Endothelial cell (in vitro differentiated cells): Measurements from ENCODE around the gene UTF1. TPM values are rescaled to one million over a fixed set of nuclear protein-coding genes. Genes with fewer than 3 reads are reported as not detected.

Experiments
- DNase-seq: peaks from one replicate; pipeline ENCODE4 v3.0.0; 2021; ENCODE audit warnings: low spot score
- H3K27ac Mint-ChIP-seq: one replicate; pipeline ENCODE4 v1.8.0; 2021; ENCODE audit warnings: mixed read lengths, inconsistent platforms; ENCODE audit not compliant: unreplicated experiment
- H3K27me3 Mint-ChIP-seq: one replicate; pipeline ENCODE4 v1.8.0; 2021; ENCODE audit warnings: mild to moderate bottlenecking, moderate library complexity, mixed read lengths, inconsistent platforms; ENCODE audit not compliant: unreplicated experiment
- H3K36me3 Mint-ChIP-seq: one replicate; pipeline ENCODE4 v1.8.0; 2021; ENCODE audit warnings: mild to moderate bottlenecking, low read depth, mixed read lengths, inconsistent platforms; ENCODE audit not compliant: unreplicated experiment
- H3K4me1 Mint-ChIP-seq: one replicate; pipeline ENCODE4 v1.8.0; 2021; ENCODE audit warnings: mild to moderate bottlenecking, mixed read lengths, inconsistent platforms; ENCODE audit not compliant: unreplicated experiment
- H3K4me3 Mint-ChIP-seq: one replicate; pipeline ENCODE4 v1.8.0; 2021; ENCODE audit warnings: mild to moderate bottlenecking, mixed read lengths, inconsistent platforms; ENCODE audit not compliant: unreplicated experiment
- H3K9me3 Mint-ChIP-seq: one replicate; pipeline ENCODE4 v1.8.0; 2021; ENCODE audit warnings: mixed read lengths, inconsistent platforms; ENCODE audit not compliant: unreplicated experiment
- CTCF ChIP-seq: fragments of 200-600 bp; sonication (generic); IDR thresholded peaks from one replicate; pipeline ENCODE4 v1.5.0; 2021; ENCODE audit warnings: antibody characterized with exemption; ENCODE audit not compliant: unreplicated experiment
- total RNA-seq: library from RNA; stranded (reverse); fragmentation: NEBNext Ultra II Directional; extraction: Animal tissue kit (Norgen Biotek cat#: 25700); gene quantifications from one replicate; pipeline ENCODE4 v1.2.1, GENCODE V29; 2021; ENCODE audit not compliant: unreplicated experiment

Gene UTF1
- total RNA-seq, 1 donor from 2014 or later: 0.38 TPM

GRCh38 chr10:133226251-133226808 lies 3.7 kb upstream of the UTF1 start:
- Mint-ChIP-seq H3K27me3 (peaks cover 24% of the 10 kb centered on the region), H3K4me3 (no peak overlapping the region), H3K9me3 (no peaks in the 10 kb centered on the region), H3K27ac (no peak overlapping the region), H3K4me1 (peaks cover 5% of the 10 kb centered on the region), H3K36me3 (peaks cover 4% of the 10 kb centered on the region)
- no peak for TF ChIP-seq CTCF
- DNase-seq: no peak

- no peaks in the 10 kb centered on the region for H3K9me3 Mint-ChIP-seq
- no peak overlapping the region for H3K4me3 Mint-ChIP-seq
- H3K27ac Mint-ChIP-seq: no peak overlapping the region
- H3K36me3 Mint-ChIP-seq: peaks cover 4% of the 10 kb centered on the region
- DNase-seq: no peak
- H3K4me1 Mint-ChIP-seq: peaks cover 5% of the 10 kb centered on the region
- no peak for TF ChIP-seq CTCF
- H3K27me3 Mint-ChIP-seq: peaks cover 30% of the 10 kb centered on the region
Measured at GRCh38 chr10:133227256-133227655, 2.8 kb upstream of the UTF1 start.

DNA sequence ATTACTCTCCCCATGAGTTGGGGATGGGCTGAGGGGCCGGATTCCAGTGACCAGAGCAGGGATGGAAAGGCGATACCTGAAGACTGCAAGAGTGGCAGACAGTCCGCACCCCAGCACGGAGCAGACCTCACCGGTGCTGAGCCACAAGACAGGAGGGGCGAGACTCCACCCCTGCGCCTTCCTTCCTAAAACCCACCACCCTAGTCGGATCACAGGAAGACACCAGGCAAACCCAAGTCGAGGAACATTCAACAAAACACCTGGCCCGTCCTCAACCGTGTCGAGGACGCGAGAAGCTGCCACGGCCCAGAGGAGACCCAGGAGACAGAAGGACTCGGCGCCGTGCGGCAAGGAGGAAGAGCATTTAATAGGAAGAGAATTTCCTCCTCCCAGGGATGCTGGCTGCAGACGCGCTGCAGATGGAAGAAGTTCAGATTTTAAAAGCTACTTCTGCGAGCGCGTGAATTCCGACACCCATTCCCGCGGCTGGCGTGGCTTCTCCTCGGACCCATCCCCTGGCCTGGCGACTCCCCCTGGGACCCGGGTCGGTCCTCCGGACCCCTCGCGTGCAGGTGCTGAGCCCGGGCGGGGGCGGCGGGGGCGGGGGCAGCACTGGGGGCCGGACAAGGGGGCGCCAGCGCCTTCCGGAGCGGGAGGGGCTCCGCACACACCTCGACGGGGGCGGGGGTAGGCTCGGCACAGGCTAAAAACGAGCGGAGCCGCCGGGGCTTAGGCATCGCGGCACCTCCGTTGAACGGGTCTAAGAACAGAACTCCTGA lies 563 bp upstream of the UTF1 start:
- Mint-ChIP-seq H3K4me3 (no peak overlapping the region), H3K27ac (no peak overlapping the region), H3K9me3 (no peaks in the 10 kb centered on the region), H3K4me1 (peaks cover 5% of the 10 kb centered on the region), H3K36me3 (peaks cover 4% of the 10 kb centered on the region), H3K27me3 (peaks cover 35% of the 10 kb centered on the region)
- no peak for TF ChIP-seq CTCF
- DNase-seq: no peak

DNA sequence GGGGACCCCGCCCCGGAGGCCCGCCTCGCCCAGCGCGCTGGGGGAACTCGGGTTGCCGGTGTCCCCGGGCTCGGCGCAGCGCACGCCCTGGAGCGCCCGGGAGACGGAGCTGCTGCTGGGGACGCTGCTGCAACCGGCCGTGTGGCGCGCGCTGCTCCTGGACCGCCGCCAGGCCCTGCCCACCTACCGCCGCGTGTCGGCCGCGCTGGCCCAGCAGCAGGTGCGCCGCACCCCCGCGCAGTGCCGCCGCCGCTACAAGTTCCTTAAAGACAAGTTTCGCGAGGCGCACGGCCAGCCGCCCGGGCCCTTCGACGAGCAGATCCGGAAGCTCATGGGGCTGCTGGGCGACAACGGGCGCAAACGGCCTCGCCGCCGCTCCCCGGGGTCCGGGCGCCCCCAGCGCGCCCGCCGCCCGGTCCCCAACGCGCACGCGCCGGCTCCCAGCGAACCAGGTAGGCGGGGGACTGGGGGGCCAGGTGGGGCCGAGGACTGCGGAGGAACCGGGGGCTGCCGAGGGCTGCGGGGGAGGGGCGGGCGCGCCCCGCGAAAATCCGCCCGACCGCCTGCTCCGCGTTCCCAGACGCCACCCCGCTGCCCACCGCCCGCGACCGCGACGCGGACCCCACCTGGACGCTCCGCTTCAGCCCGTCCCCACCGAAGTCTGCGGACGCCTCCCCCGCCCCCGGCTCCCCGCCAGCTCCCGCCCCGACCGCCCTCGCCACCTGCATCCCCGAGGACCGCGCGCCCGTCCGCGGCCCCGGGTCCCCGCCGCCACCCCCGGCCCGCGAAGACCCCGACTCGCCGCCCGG lies 574 bp downstream of the UTF1 start:
- no peak for TF ChIP-seq CTCF
- Mint-ChIP-seq H3K9me3 (no peaks in the 10 kb centered on the region), H3K4me1 (peaks cover 5% of the 10 kb centered on the region), H3K27ac (no peak overlapping the region), H3K27me3 (peaks cover 34% of the 10 kb centered on the region), H3K4me3 (no peak overlapping the region), H3K36me3 (peaks cover 4% of the 10 kb centered on the region)
- DNase-seq: no peak
